Measurements from ENCODE around the gene HCCS. TPM values are rescaled to one million over a fixed set of nuclear protein-coding genes. Genes with fewer than 3 reads are reported as not detected.

Gene HCCS
- total RNA-seq, 2 donors from 2014 or later: 20.1 to 24.7 TPM

- no peaks in the 10 kb centered on the region for H3K36me3 ChIP-seq (ENCODE audit: control insufficient read depth, insufficient read depth, low read length)
- H3K9ac ChIP-seq (ENCODE audit: extremely low read depth, low read length, poor library complexity, severe bottlenecking): no peak overlapping the region
- no peak for DNase-seq
- Mint-ChIP-seq H3K4me3 (no peak overlapping the region), H3K27me3 (ENCODE audit: insufficient read depth) (peaks cover 2% of the 10 kb centered on the region), H3K36me3 (ENCODE audit: low read depth) (no peaks in the 10 kb centered on the region), H3K9me3 (peaks cover 50% of the 10 kb centered on the region), H3K4me1 (no peaks in the 10 kb centered on the region), H3K27ac (no peak overlapping the region)
- 88% methylated on average over 3 of the region's 4 CpGs; no CpG with 5 or more reads in 1 of the 2 experiments for WGBS, 2 experiments (ENCODE audit: insufficient coverage in 1 of 2, insufficient read length in 1 of 2)
- no peak overlapping the region for H3K27ac ChIP-seq (ENCODE audit: low read depth, low read length)
- no peaks in the 10 kb centered on the region for H3K9me3 ChIP-seq (ENCODE audit: control insufficient read depth, low read length)
- H3K4me1 ChIP-seq (ENCODE audit: control insufficient read depth, insufficient read depth, low read length): no peaks in the 10 kb centered on the region
- H3K4me3 ChIP-seq (ENCODE audit: low read length): no peak overlapping the region
- TF ChIP-seq CTCF (conservative IDR thresholded peaks at IDR 0.05): no peak
- no peaks in the 10 kb centered on the region for H3K27me3 ChIP-seq (ENCODE audit: control insufficient read depth, insufficient read depth, low read length, poor library complexity, severe bottlenecking)
Measured at GRCh38 chrX:11171956-11172355, 60.8 kb downstream of the HCCS start.

DNA sequence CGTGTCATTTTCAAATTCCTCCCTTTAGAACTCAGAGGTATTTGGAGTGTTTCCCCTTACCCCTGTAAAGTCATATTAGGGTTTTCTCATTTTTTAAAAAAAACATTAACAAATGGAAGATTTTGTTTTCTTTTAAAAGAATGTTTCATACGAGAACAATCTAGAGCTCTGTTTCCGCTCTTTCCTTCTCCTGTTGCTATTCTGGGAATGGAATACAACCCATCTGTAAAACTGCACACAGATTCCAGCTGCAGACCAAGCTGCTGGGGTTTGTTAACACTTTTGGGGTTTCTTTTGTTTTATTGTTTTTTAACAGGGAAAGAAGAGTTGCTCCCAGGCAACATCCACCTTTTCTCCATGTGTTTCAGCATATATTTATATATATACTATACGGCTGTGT lies 61.3 kb downstream of the HCCS start:
- no peak overlapping the region for H3K4me3 Mint-ChIP-seq
- peaks cover 2% of the 10 kb centered on the region for H3K27me3 Mint-ChIP-seq (ENCODE audit: insufficient read depth)
- H3K4me3 ChIP-seq (ENCODE audit: low read length): no peak overlapping the region
- H3K4me1 Mint-ChIP-seq: no peaks in the 10 kb centered on the region
- H3K9ac ChIP-seq (ENCODE audit: extremely low read depth, low read length, poor library complexity, severe bottlenecking): no peak overlapping the region
- no peaks in the 10 kb centered on the region for H3K4me1 ChIP-seq (ENCODE audit: control insufficient read depth, insufficient read depth, low read length)
- no peaks in the 10 kb centered on the region for H3K36me3 ChIP-seq (ENCODE audit: control insufficient read depth, insufficient read depth, low read length)
- no peak for TF ChIP-seq CTCF (conservative IDR thresholded peaks at IDR 0.05)
- H3K9me3 ChIP-seq (ENCODE audit: control insufficient read depth, low read length): no peaks in the 10 kb centered on the region
- H3K9me3 Mint-ChIP-seq: peaks cover 48% of the 10 kb centered on the region
- H3K27ac Mint-ChIP-seq: no peak overlapping the region
- WGBS, 2 experiments (ENCODE audit: insufficient coverage in 1 of 2, insufficient read length in 1 of 2): 94% methylated on average over 2 of the region's 4 CpGs; no CpG with 5 or more reads in 1 of the 2 experiments
- no peak overlapping the region for H3K27ac ChIP-seq (ENCODE audit: low read depth, low read length)
- H3K27me3 ChIP-seq (ENCODE audit: control insufficient read depth, insufficient read depth, low read length, poor library complexity, severe bottlenecking): no peaks in the 10 kb centered on the region
- no peak for DNase-seq
- no peaks in the 10 kb centered on the region for H3K36me3 Mint-ChIP-seq (ENCODE audit: low read depth)

Other genes with a start within 250 kb of the HCCS start
- not detected for gene AMELX, start 182.1 kb downstream of the HCCS start, total RNA-seq